Muscle layer of colon (tissue), 2 donors: Measurements from ENCODE around the gene SFT2D1.
"Not testable (repeated sequence)": the region's sequence is repeated elsewhere in the genome, so short reads cannot be mapped to it uniquely, and the experiment has no call there.

Experiments used
- H3K27ac ChIP-seq: one replicate; pipeline ENCODE4 v1.7.0; 2013; ENCODE audit warnings: low read depth, mild to moderate bottlenecking, low read length, moderate library complexity
- H3K27me3 ChIP-seq, 2 donors: one replicate each; pipeline ENCODE4 v1.7.0; 2013; ENCODE audit warnings: low read length in 2 of 2, mild to moderate bottlenecking in 2 of 2; ENCODE audit not compliant: insufficient read depth in 2 of 2, control insufficient read depth in 1 of 2
- H3K36me3 ChIP-seq: one replicate; pipeline ENCODE4 v1.7.0; 2013; ENCODE audit warnings: mild to moderate bottlenecking, low read length; ENCODE audit not compliant: insufficient read depth
- H3K4me1 ChIP-seq: one replicate; pipeline ENCODE4 v1.7.0; 2013; ENCODE audit warnings: mild to moderate bottlenecking, low read length; ENCODE audit not compliant: insufficient read depth
- H3K4me3 ChIP-seq, 2 donors: one replicate each; pipeline ENCODE4 v1.7.0; 2013; ENCODE audit warnings: low read length in 2 of 2, low read depth in 1 of 2, mild to moderate bottlenecking in 1 of 2, moderate library complexity in 1 of 2
- H3K9ac ChIP-seq: one replicate; pipeline ENCODE4 v1.7.0; 2013; ENCODE audit warnings: low read length
- H3K9me3 ChIP-seq: one replicate; pipeline ENCODE4 v1.7.0; 2013; ENCODE audit warnings: mild to moderate bottlenecking, low read length
- donor health status: abdominal sarcoma.
- donor health status: Adenocarcinoma of cecum.

SFT2D1 gene

DNA sequence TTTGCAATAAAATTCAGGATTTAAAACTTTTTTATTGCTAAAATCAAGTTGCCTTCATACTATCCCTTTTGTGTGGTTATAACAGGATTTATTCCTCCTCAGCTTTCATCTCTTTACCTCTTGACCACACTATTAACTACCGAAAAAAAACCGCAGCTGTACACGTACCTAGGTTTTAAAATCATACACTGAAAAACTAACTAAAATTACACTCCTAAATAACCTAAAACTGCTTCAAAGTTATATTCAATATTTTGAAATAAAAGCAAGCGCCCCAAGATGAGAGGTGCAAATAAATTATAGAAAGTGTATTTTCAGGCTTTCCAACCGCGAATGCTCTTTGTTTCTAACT, 39.0 kb upstream of the SFT2D1 start:
- Histone ChIP-seq H3K9me3 (no peaks in the 10 kb centered on the region), H3K9ac (no peak overlapping the region), H3K36me3 (no peaks in the 10 kb centered on the region), H3K4me1 (peaks cover 8% of the 10 kb centered on the region), H3K27me3 (no peaks in the 10 kb centered on the region), H3K27ac (no peak overlapping the region), H3K4me3 (peak overlapping the region in 1 of 2 donors; percentile 72)

DNA sequence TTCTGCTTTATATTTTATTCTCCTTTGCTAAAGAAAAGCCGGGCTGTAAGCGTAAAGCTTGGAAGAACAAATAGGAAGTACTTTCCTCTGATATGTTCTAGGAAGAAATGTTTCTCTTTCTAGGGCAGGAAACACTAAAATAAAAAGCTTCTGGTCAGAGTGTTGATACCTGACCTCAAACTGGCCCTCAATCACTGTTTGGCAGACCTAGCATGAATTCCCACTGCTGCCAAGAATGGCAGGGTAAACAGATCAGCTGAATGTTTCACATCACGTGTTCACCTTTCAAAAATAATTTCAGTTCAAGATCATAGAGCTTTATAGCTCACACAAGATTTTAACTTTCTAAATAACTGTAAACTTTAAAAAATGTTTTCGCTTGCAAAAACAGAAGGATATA, 37.5 kb upstream of the SFT2D1 start:
- Histone ChIP-seq H3K36me3 (no peaks in the 10 kb centered on the region), H3K4me1 (peaks cover 8% of the 10 kb centered on the region), H3K27ac (no peak overlapping the region), H3K4me3 (no peak overlapping the region), H3K9me3 (no peaks in the 10 kb centered on the region), H3K9ac (no peak overlapping the region), H3K27me3 (no peaks in the 10 kb centered on the region)

DNA sequence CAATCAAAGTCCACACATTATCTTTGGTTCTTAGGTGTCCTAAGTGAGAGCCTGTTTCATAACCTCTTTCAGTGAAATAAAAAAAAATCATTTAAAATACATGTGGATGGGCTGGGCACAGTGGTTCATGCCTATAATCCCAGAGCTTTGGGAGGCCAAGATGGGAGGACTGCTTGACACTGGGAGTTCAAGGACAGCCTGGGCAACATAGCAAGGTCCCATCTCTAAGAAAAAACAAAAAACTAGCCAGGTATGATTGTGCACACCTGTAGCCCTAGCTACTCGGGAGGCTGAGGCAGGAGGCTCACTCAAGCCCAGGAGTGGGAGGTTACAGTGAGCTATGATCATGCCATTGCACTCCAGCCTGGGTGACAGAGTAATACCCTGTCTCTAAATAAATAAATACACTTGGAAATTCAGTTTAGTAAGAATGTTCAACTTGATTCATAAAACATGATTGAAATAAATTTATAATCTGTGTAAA, 36.8 kb upstream of the SFT2D1 start:
- no peaks in the 10 kb centered on the region for H3K27me3 ChIP-seq
- H3K36me3 ChIP-seq, result no peaks in the 10 kb centered on the region
- no peak overlapping the region for H3K4me3 ChIP-seq
- peaks cover 5% of the 10 kb centered on the region for H3K4me1 ChIP-seq
- H3K9ac ChIP-seq, result no peak overlapping the region
- H3K27ac ChIP-seq, result no peak overlapping the region
- H3K9me3 ChIP-seq, result no peaks in the 10 kb centered on the region

GRCh38 chr6:166377721-166378120, 35.4 kb upstream of the SFT2D1 start:
- H3K27me3 ChIP-seq, result no peaks in the 10 kb centered on the region
- H3K9ac ChIP-seq, result no peak overlapping the region
- no peaks in the 10 kb centered on the region for H3K36me3 ChIP-seq
- no peak overlapping the region for H3K4me3 ChIP-seq
- no peaks in the 10 kb centered on the region for H3K9me3 ChIP-seq
- no peak overlapping the region for H3K27ac ChIP-seq
- no peaks in the 10 kb centered on the region for H3K4me1 ChIP-seq

DNA sequence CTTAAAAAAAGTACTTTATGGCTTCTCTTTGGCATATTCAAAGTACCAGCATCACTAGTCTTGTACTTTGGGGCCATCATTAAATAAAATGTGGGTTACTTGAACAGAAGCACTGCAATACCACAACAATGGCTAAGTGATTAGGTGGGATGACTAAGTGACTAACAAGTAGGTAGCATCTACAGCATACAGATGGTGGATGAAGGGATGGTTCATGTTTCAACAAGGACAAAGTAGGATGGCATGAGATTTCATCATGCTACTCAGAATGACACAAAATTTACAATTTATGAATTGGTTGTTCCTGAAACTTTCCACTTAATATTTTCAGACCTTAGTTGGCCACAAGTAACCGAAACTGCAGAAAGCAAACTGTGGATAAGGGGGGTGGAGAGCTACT, 32.7 kb upstream of the SFT2D1 start:
- no peaks in the 10 kb centered on the region for H3K9me3 ChIP-seq
- no peaks in the 10 kb centered on the region for H3K4me1 ChIP-seq
- H3K9ac ChIP-seq, result no peak overlapping the region
- H3K4me3 ChIP-seq, result no peak overlapping the region
- H3K27ac ChIP-seq, result no peak overlapping the region
- no peaks in the 10 kb centered on the region for H3K27me3 ChIP-seq
- no peaks in the 10 kb centered on the region for H3K36me3 ChIP-seq

DNA sequence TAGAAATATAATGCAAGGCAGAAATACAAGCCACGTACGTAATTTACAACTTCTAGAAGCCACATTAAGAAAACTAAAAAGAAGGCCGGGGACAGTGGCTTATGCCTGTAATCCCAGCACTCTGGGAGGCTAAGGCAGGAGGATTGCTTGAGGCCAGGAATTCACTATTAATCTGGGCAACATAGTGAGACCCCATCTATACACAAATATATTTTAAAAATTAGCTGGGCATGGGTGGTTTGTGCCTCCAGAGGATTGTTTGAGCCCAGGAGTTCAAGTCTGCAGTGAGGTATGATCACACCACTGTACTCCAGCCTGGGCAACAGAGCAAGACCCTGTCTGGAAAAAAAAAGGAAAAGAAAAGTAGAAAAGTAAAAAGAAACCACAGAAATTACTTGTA, 28.1 kb upstream of the SFT2D1 start:
- H3K9ac ChIP-seq, result no peak overlapping the region
- no peaks in the 10 kb centered on the region for H3K4me1 ChIP-seq
- H3K9me3 ChIP-seq, result no peaks in the 10 kb centered on the region
- H3K4me3 ChIP-seq, result no peak overlapping the region
- H3K36me3 ChIP-seq, result no peaks in the 10 kb centered on the region
- no peaks in the 10 kb centered on the region for H3K27me3 ChIP-seq
- no peak overlapping the region for H3K27ac ChIP-seq

DNA sequence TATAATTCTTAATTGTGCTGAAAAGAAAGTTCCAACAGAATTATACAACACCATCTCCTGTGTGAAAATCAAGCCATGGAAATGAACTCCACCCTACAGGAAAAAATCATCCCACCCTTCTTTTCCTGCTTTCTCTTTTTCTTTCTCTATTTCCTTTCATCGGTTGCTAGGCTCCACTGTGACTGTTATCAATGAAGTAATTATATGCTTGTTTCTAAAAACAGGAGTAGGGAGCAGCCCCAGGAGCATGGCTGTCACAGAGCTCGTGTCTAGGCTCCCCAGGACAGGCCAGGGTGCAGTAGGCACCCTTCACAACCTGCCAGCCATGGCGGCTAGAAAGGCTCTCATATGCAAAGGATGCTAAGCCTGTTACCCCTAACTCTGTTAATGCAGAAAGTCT, 27.4 kb upstream of the SFT2D1 start:
- Histone ChIP-seq H3K4me1 (peaks cover 2% of the 10 kb centered on the region), H3K27me3 (no peaks in the 10 kb centered on the region), H3K9ac (no peak overlapping the region), H3K4me3 (no peak overlapping the region), H3K36me3 (no peaks in the 10 kb centered on the region), H3K27ac (no peak overlapping the region), H3K9me3 (no peaks in the 10 kb centered on the region)

DNA sequence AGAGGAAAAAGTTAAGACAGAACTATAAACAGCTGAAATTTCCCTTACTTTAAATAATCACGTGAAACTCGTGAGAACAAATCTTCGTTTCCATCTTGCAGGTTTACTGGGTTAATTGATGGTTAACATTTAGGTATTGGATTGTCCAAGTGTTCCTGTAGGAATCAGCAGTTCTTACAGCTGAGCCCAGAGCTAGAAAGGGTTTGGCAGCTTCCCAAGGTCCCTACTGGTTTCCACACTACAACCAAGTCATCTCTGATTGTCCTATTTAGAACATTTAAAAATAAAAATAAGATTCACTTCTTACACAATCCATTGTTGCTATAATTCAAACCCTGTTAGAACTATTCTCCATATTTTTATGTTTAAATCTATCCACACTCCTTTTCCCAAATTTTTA, 24.6 kb upstream of the SFT2D1 start:
- peaks cover 8% of the 10 kb centered on the region for H3K36me3 ChIP-seq
- no peak overlapping the region for H3K9ac ChIP-seq
- no peak overlapping the region for H3K27ac ChIP-seq
- H3K4me3 ChIP-seq, result no peak overlapping the region
- H3K9me3 ChIP-seq, result no peaks in the 10 kb centered on the region
- no peaks in the 10 kb centered on the region for H3K27me3 ChIP-seq
- H3K4me1 ChIP-seq, result peaks cover 7% of the 10 kb centered on the region

GRCh38 chr6:166365806-166366205, 23.5 kb upstream of the SFT2D1 start:
- Histone ChIP-seq H3K27me3 (no peaks in the 10 kb centered on the region), H3K4me1 (peaks cover 7% of the 10 kb centered on the region), H3K36me3 (peaks cover 8% of the 10 kb centered on the region), H3K27ac (no peak overlapping the region), H3K4me3 (no peak overlapping the region), H3K9ac (no peak overlapping the region), H3K9me3 (no peaks in the 10 kb centered on the region)

DNA sequence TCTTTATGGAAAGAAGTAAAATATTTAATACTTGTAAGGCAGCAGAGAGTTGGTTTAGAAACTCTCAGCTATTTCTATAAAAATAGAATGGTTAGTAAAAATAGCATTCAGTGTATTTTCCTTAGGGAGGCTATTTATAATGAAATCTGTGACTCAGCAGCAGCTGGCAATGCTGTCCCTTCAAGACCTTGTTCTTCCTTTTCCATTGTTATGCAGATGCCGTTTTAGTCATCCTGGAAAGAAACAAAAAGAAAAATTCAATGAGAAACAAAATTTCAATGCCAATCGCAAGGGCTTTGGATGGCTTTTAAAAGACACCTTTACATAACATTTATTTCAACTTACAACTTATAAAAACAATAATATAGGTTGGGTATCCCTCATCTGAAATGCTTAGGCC, 22.9 kb upstream of the SFT2D1 start:
- H3K27ac ChIP-seq, result no peak overlapping the region
- peaks cover 7% of the 10 kb centered on the region for H3K4me1 ChIP-seq
- H3K36me3 ChIP-seq, result peaks cover 8% of the 10 kb centered on the region
- no peaks in the 10 kb centered on the region for H3K9me3 ChIP-seq
- no peak overlapping the region for H3K4me3 ChIP-seq
- H3K27me3 ChIP-seq, result no peaks in the 10 kb centered on the region
- H3K9ac ChIP-seq, result no peak overlapping the region

DNA sequence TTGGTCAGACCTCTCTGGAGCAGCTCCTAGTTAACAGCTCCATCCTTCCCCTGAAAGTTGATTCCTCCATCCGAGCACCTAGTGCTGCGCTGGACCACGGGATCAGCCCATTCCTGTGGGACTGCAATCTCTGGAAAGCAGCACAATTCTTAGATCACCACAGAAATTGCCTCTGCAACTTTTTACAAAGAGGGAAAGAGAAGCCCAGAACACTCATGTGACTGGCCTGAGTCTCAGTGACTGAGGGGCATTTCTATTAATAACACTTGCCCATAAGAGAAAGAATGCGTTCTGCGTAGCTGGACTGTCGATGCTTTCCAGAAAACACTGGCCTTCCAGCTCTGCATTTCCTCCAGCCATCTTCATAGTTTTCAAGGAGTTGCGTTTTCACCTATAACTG, 22.1 kb upstream of the SFT2D1 start:
- H3K27me3 ChIP-seq, result no peaks in the 10 kb centered on the region
- peaks cover 8% of the 10 kb centered on the region for H3K36me3 ChIP-seq
- no peaks in the 10 kb centered on the region for H3K9me3 ChIP-seq
- H3K4me1 ChIP-seq, result peaks cover 7% of the 10 kb centered on the region
- H3K4me3 ChIP-seq, result no peak overlapping the region
- H3K9ac ChIP-seq, result no peak overlapping the region
- no peak overlapping the region for H3K27ac ChIP-seq

DNA sequence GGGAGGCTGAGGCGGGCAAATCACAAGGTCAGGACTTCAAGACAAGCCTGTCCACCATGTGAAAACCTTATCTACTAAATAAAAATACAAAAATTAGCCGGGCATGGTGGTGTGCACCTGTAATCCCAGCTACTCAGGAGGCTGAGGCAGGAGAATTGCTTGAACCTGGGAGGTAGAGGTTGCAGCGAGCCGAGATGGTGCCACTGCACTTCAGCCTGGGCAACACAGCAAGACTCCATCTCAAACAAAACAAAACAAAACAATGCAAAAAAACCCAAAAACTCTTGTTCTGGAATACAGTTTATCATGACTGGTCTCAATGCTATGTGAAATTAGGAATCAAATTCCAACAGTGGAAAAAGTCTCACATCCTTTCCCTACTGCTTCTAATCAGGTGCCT, 20.1 kb upstream of the SFT2D1 start:
- H3K4me1 ChIP-seq, result not testable (repeated sequence)

More for the DNA sequence above, 20.1 kb upstream of the SFT2D1 start:
- H3K27me3 ChIP-seq, H3K9ac ChIP-seq, H3K36me3 ChIP-seq, H3K4me3 ChIP-seq, H3K27ac ChIP-seq, H3K9me3 ChIP-seq: not testable (repeated sequence)
